Thoracic aorta (tissue), 2 donors: ENCODE measurements around the gene BCKDHA. TPM values are rescaled to one million over a fixed set of nuclear protein-coding genes. Genes with fewer than 3 reads are reported as not detected.

Source experiments
- ATAC-seq: fragments of 150-250 bp; one replicate; pipeline ENCODE4 v1.8.0; 2017; ENCODE audit warnings: low read depth; ENCODE audit not compliant: insufficient number of reproducible peaks, low FRiP score
- DNase-seq: peaks from one replicate; pipeline ENCODE4 v3.0.0-alpha.2; 2020; ENCODE audit warnings: low spot score
- H3K27ac ChIP-seq, 2 donors: fragments of 200-600 bp; sonication (generic); 1 replicate in 1 of 2; 2 replicates in 1 of 2; pipeline ENCODE4 v1.5.1; 2016; ENCODE audit warnings: mild to moderate bottlenecking in 2 of 2, moderate library complexity in 2 of 2
- H3K27me3 ChIP-seq: fragments of 200-600 bp; sonication (generic); replicated peaks from 2 replicates; pipeline ENCODE4 v1.6.0; 2016; ENCODE audit warnings: mild to moderate bottlenecking; ENCODE audit not compliant: insufficient read depth
- H3K36me3 ChIP-seq: fragments of 200-600 bp; sonication (generic); one replicate; pipeline ENCODE4 v1.5.1; 2016
- H3K4me1 ChIP-seq, 2 donors: fragments of 200-600 bp; sonication (generic); 1 replicate in 1 of 2; 2 replicates in 1 of 2; pipeline versions ENCODE4 v1.5.1 to v1.6.0; 2016; ENCODE audit warnings: low read depth in 2 of 2, mild to moderate bottlenecking in 1 of 2; ENCODE audit not compliant: control insufficient read depth in 1 of 2
- H3K4me3 ChIP-seq: fragments of 200-600 bp; sonication (generic); 2 replicates; pipeline ENCODE4 v1.5.1; 2016; ENCODE audit warnings: mild to moderate bottlenecking
- H3K9me3 ChIP-seq: fragments of 200-600 bp; sonication (generic); 2 replicates; pipeline ENCODE4 v1.5.1; 2016
- CTCF ChIP-seq: fragments of 200-600 bp; sonication (generic); IDR thresholded peaks from one replicate; pipeline ENCODE4 v1.5.1; 2019; ENCODE audit warnings: antibody characterized with exemption
- total RNA-seq, 2 donors: library from RNA; depleted of rRNA; stranded (reverse); fragments of >200 nt; gene quantifications; one replicate each; pipeline versions ENCODE4 v1.1.0 to v1.2.3, GENCODE V29; 2016

Gene BCKDHA
- total RNA-seq, 2 donors from 2014 or later = 18.5 to 35.9 TPM

GRCh38 chr19:41426116-41426841, 28.7 kb downstream of the BCKDHA start:
- Histone ChIP-seq H3K36me3 (peaks cover 18% of the 10 kb centered on the region), H3K4me1 (peaks cover 13 to 30% of the 10 kb centered on the region in 2 donors), H3K9me3 (no peaks in the 10 kb centered on the region), H3K4me3 (peak overlapping the region; percentile 90), H3K27me3 (no peaks in the 10 kb centered on the region), H3K27ac (peak overlapping the region; percentile 66 to 77)
- DNase-seq (no peak), ATAC-seq (no peak)
- TF ChIP-seq CTCF = no peak

GRCh38 chr19:41426952-41427646, 29.5 kb downstream of the BCKDHA start, which contains the start of gene B3GNT8:
B3GNT8 (minus strand) TSS chr19:41427374; CDS start chr19:41426778, 596 bp downstream.
- ATAC-seq (peak; percentile 29), DNase-seq (peak; percentile 39)
- H3K27ac ChIP-seq = peak within 1 kb of the TSS; percentile 66 to 77
- H3K36me3 ChIP-seq = peaks cover 18% of the 10 kb centered on the region
- peaks cover 13 to 30% of the 10 kb centered on the region in 2 donors for H3K4me1 ChIP-seq
- TF ChIP-seq CTCF = no peak
- no peaks in the 10 kb centered on the region for H3K27me3 ChIP-seq
- H3K4me3 ChIP-seq = peak within 1 kb of the TSS; percentile 90
- H3K9me3 ChIP-seq = no peaks in the 10 kb centered on the region

GRCh38 chr19:41427647-41428480, 30.2 kb downstream of the BCKDHA start:
- no peak for TF ChIP-seq CTCF
- DNase-seq (no peak), ATAC-seq (peak; percentile 17)
- peaks cover 12% of the 10 kb centered on the region for H3K36me3 ChIP-seq
- no peaks in the 10 kb centered on the region for H3K9me3 ChIP-seq
- peaks cover 13 to 30% of the 10 kb centered on the region in 2 donors for H3K4me1 ChIP-seq
- H3K27me3 ChIP-seq = no peaks in the 10 kb centered on the region
- peak overlapping the region; percentile 66 to 72 for H3K27ac ChIP-seq
- H3K4me3 ChIP-seq = peak overlapping the region; percentile 90

- H3K36me3 ChIP-seq = peaks cover 12% of the 10 kb centered on the region
- no peak for DNase-seq
- TF ChIP-seq CTCF = no peak
- no peaks in the 10 kb centered on the region for H3K27me3 ChIP-seq
- no peaks in the 10 kb centered on the region for H3K9me3 ChIP-seq
- H3K4me3 ChIP-seq = peak overlapping the region; percentile 90
- peak overlapping the region in 1 of 2 donors; percentile 66 for H3K27ac ChIP-seq
- peaks cover 13 to 30% of the 10 kb centered on the region in 2 donors for H3K4me1 ChIP-seq
- no peak for ATAC-seq
Measured at GRCh38 chr19:41428481-41428859, 30.9 kb downstream of the BCKDHA start.
